Stomach (tissue), 9 donors: Measurements from ENCODE around the gene PLPPR2. TPM values are rescaled to one million over a fixed set of nuclear protein-coding genes. Genes with fewer than 3 reads are reported as not detected.
A peak's percentile ranks its signal among the peaks of the same experiment; 100 is the strongest.
"Not testable (repeated sequence)": the region's sequence is repeated elsewhere in the genome, so short reads cannot be mapped to it uniquely, and the experiment has no call there.

Experiments used
- DNase-seq, 2 donors: peaks; one replicate each; pipeline versions ENCODE4 v3.0.0 to v3.0.0-alpha.2; 2013 to 2019
- H3K27ac ChIP-seq, 5 donors: fragments of 200-600 bp in 4 of 5; sonication (generic) in 4 of 5; one replicate each; pipeline ENCODE4 v1.5.1; 2013 to 2019; ENCODE audit warnings: mild to moderate bottlenecking in 1 of 5, moderate library complexity in 1 of 5
- H3K27me3 ChIP-seq, 3 donors: fragments of 200-600 bp; sonication (generic); one replicate each; pipeline ENCODE4 v1.5.1; 2017 to 2019; ENCODE audit warnings: mixed run types in 1 of 3
- H3K36me3 ChIP-seq, 4 donors: fragments of 200-600 bp; sonication (generic); 1 replicate in 3 of 4; 2 replicates in 1 of 4; pipeline ENCODE4 v1.5.1; 2016 to 2019
- H3K4me1 ChIP-seq, 4 donors: fragments of 200-600 bp; sonication (generic); one replicate each; pipeline ENCODE4 v1.5.1; 2016 to 2019
- H3K4me3 ChIP-seq, 4 donors: fragments of 200-600 bp; sonication (generic) in 3 of 4; one replicate each; pipeline ENCODE4 v1.5.1; 2016 to 2019; ENCODE audit warnings: mild to moderate bottlenecking in 1 of 4
- H3K9me3 ChIP-seq, 4 donors: fragments of 200-600 bp; sonication (generic); one replicate each; pipeline ENCODE4 v1.5.1; 2016 to 2019
- CTCF ChIP-seq, 7 experiments: fragments of 450-650 bp in 4 of 7; fragments of 200-600 bp in 3 of 7; sonication (generic) in 3 of 7; IDR thresholded peaks; one replicate each; pipeline ENCODE4 v1.5.1; 2016 to 2019; ENCODE audit warnings: antibody characterized with exemption in 7 of 7, control low read depth in 2 of 7, mild to moderate bottlenecking in 1 of 7
- EP300 ChIP-seq: sonication (generic); formaldehyde crosslinking; IDR thresholded peaks from one replicate; pipeline ENCODE4 v1.6.1; 2017; ENCODE audit warnings: antibody characterized with exemption
- POLR2A ChIP-seq, 4 donors: fragments of 450-650 bp; IDR thresholded peaks; one replicate each; pipeline ENCODE4 v1.6.1; 2016; ENCODE audit warnings: antibody characterized with exemption in 4 of 4, control low read depth in 2 of 4, mild to moderate bottlenecking in 1 of 4, moderate library complexity in 1 of 4
- POLR2AphosphoS5 ChIP-seq, 3 donors: sonication (generic); formaldehyde crosslinking; IDR thresholded peaks; one replicate each; pipeline ENCODE4 v1.6.1; 2016; ENCODE audit warnings: antibody characterized with exemption in 3 of 3
- WGBS, 5 donors: extraction: QIAGEN DNeasy Blood & Tissue Kit in 3 of 5; methylation state at CpG; one replicate each; pipeline versions ENCODE4 v1.1.5 to v1.1.7; 2013 to 2018; 5-methylcytosine and 5-hydroxymethylcytosine counted together
- intact Hi-C: fragments of 100-400 bp; cut with DNase I; formaldehyde crosslinking; loops from one replicate; pipeline ENCODE4 v1.15.1; 2023; ENCODE audit warnings: low total_unique reads
- polyA plus RNA-seq, 3 donors: library from polyadenylated mRNA; stranded (reverse); fragments of 200-250 nt; gene quantifications; one replicate each; pipeline ENCODE4 v1.2.3, GENCODE V29; 2013
- total RNA-seq, 5 donors: library from RNA; depleted of rRNA; stranded (reverse); fragments of >200 nt; gene quantifications; one replicate each; pipeline versions ENCODE4 v1.1.0 to v1.2.3, GENCODE V29; 2014 to 2016
- donor health status: healthy with polysubstance abuse.
- donor health status: Bipolar disorder and iron deficiency.
- donor health status: healthy.

The PLPPR2 gene
- total and polyA plus RNA-seq, 8 donors = 6.1 to 364 (median 9.8) TPM

GRCh38 chr19:11346104-11346940 is 8.9 kb upstream of the PLPPR2 start, which contains the start of the genes CCDC159 and TMEM205:
Gene CCDC159 (plus strand): TSS chr19:11346519. CDS start chr19:11346607, 88 bp downstream.
Gene TMEM205 (minus strand): TSS chr19:11346268. CDS start chr19:11345619, 649 bp downstream.
- peaks cover 0 to 23% (median 11%) of the 10 kb centered on the region in 4 donors for H3K36me3 ChIP-seq
- H3K27ac ChIP-seq = peak within 1 kb of the TSS; percentile 79 to 91 (median 88)
- H3K4me3 ChIP-seq = peak within 1 kb of the TSS; percentile 59 to 69 (median 64)
- H3K9me3 ChIP-seq = peaks cover 0 to 8% (median 0%) of the 10 kb centered on the region in 4 donors
- peak; percentile 90 to 93 (median 91) for TF ChIP-seq POLR2AphosphoS5 (IDR thresholded peaks at IDR 0.05)
- peak in 1 of 7 experiments; percentile 12 for TF ChIP-seq CTCF (IDR thresholded peaks at IDR 0.05)
- TF ChIP-seq POLR2A (IDR thresholded peaks at IDR 0.05) = peak in 1 of 4 donors; percentile 24
- TF ChIP-seq EP300 = peak; percentile 23
- WGBS, 5 donors = 0 to 1% (median 0%) methylated on average over 35 to 50 of the region's 50 CpGs
- intact Hi-C loops = no loop called here
- no peaks in the 10 kb centered on the region for H3K27me3 ChIP-seq
- peak; percentile 99 for DNase-seq
- peaks cover 30 to 46% (median 40%) of the 10 kb centered on the region in 4 donors for H3K4me1 ChIP-seq

- H3K4me1 ChIP-seq = peaks cover 30 to 45% (median 40%) of the 10 kb centered on the region in 4 donors
- H3K4me3 ChIP-seq = no peak overlapping the region
- H3K36me3 ChIP-seq = peaks cover 0 to 11% (median 6%) of the 10 kb centered on the region in 4 donors
- peaks cover 0 to 8% (median 0%) of the 10 kb centered on the region in 4 donors for H3K9me3 ChIP-seq
- no peak for DNase-seq
- no peaks in the 10 kb centered on the region for H3K27me3 ChIP-seq
- intact Hi-C loops = no loop called here
- no peak for TF ChIP-seq POLR2AphosphoS5 (IDR thresholded peaks at IDR 0.05)
- no peak for TF ChIP-seq POLR2A (IDR thresholded peaks at IDR 0.05)
- TF ChIP-seq EP300 = no peak
- TF ChIP-seq CTCF (IDR thresholded peaks at IDR 0.05) = no peak
- H3K27ac ChIP-seq = peak overlapping the region in 2 of 5 donors; percentile 88 to 91
- 72 to 75% (median 73%) methylated on average over 7 of the region's 7 CpGs for WGBS, 5 donors
These were observed 7.6 kb upstream of the PLPPR2 start for GRCh38 chr19:11347546-11348039.

- Histone ChIP-seq H3K36me3 (peaks cover 0 to 6% (median 2%) of the 10 kb centered on the region in 4 donors), H3K9me3 (peaks cover 0 to 8% (median 0%) of the 10 kb centered on the region in 4 donors), H3K4me3 (no peak overlapping the region), H3K27ac (no peak overlapping the region), H3K27me3 (no peaks in the 10 kb centered on the region), H3K4me1 (peaks cover 24 to 30% (median 27%) of the 10 kb centered on the region in 4 donors)
- no peak for DNase-seq
- 80 to 97% (median 94%) methylated on average over 4 of the region's 4 CpGs for WGBS, 5 donors
- intact Hi-C loops = no loop called here
- no peak for TF ChIP-seq CTCF (IDR thresholded peaks at IDR 0.05)
- no peak for TF ChIP-seq POLR2AphosphoS5 (IDR thresholded peaks at IDR 0.05)
- TF ChIP-seq POLR2A (IDR thresholded peaks at IDR 0.05) = no peak
- TF ChIP-seq EP300 = no peak
These were observed 6.1 kb upstream of the PLPPR2 start for GRCh38 chr19:11349171-11349570.

GRCh38 chr19:11354102-11354501 is 1.1 kb upstream of the PLPPR2 start:
- H3K9me3 ChIP-seq, DNase-seq, H3K27ac ChIP-seq, H3K27me3 ChIP-seq, H3K4me3 ChIP-seq, intact Hi-C loops: not testable (repeated sequence)
- Histone ChIP-seq H3K36me3 (peaks cover 0 to 24% (median 10%) of the 10 kb centered on the region in 4 donors), H3K4me1 (peaks cover 12 to 29% (median 22%) of the 10 kb centered on the region in 4 donors)
- WGBS, 5 donors = 90 to 99% (median 98%) methylated on average over 4 of the region's 4 CpGs
